Measurements from ENCODE around the gene TNFRSF1A. TPM values are rescaled to one million over a fixed set of nuclear protein-coding genes. Genes with fewer than 3 reads are reported as not detected.

TNFRSF1A gene
- total and polyA plus RNA-seq, 2 of the 13 experiments (the other 11 are each of a cell fraction or from before 2014, with no cell fraction given), result 41.5 to 61.2 TPM

DNA sequence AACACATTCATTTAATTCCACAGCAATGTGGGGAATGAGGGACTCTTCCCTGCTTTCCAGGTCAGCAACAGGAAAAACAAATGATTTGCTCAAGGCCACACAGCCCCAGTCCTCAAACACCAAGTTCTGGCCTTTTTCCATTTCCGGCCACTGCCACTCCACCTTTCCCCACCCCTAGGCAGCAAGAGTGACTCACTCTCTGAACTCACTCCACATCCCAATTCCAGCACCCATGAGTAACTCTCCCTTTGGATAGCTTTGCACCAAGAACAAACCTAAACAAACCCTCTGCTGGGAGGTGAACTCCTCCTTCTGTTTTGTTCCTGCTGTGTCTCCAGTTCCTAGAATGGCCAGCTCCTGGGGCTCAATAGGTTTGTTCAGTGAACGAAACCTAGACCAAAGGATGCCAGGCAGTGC is 61.8 kb downstream of the TNFRSF1A start (continued):
- TF ChIP-seq, protein P1, sequence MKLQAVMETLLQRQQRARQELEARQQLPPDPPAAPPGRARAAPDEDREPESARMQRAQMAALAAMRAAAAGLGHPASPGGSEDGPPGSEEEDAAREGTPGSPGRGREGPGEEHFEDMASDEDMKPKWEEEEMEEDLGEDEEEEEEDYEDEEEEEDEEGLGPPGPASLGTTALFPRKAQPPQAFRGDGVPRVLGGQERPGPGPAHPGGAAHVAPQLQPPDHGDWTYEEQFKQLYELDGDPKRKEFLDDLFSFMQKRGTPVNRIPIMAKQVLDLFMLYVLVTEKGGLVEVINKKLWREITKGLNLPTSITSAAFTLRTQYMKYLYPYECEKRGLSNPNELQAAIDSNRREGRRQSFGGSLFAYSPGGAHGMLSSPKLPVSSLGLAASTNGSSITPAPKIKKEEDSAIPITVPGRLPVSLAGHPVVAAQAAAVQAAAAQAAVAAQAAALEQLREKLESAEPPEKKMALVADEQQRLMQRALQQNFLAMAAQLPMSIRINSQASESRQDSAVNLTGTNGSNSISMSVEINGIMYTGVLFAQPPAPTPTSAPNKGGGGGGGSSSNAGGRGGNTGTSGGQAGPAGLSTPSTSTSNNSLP (IDR thresholded peaks at IDR 0.05; ENCODE audit: low read depth, low read length), result no peak; the same call in 1 of the 2 replicates
- TF ChIP-seq TEAD2 (CRISPR knock-in tag; IDR thresholded peaks at IDR 0.05) (no peak), ZNF775 (CRISPR knock-in tag; IDR thresholded peaks at IDR 0.05; ENCODE audit: borderline replicate concordance) (no peak), DDIT3 (CRISPR knock-in tag; IDR thresholded peaks at IDR 0.05) (no peak), ISX (CRISPR knock-in tag; conservative IDR thresholded peaks at IDR 0.05) (no peak), ZNF713 (CRISPR knock-in tag; IDR thresholded peaks at IDR 0.05) (no peak), SSRP1 (CRISPR knock-in tag; IDR thresholded peaks at IDR 0.05) (no peak), ELF1 (CRISPR knock-in tag; IDR thresholded peaks at IDR 0.05) (peak; percentile 59; the same call in 1 of the 2 replicates), ZNF230 (CRISPR knock-in tag; IDR thresholded peaks at IDR 0.05) (no peak), MEF2D (CRISPR knock-in tag; IDR thresholded peaks at IDR 0.05) (no peak), SP1 (IDR thresholded peaks at IDR 0.05) (no peak), SP1 (CRISPR knock-in tag; IDR thresholded peaks at IDR 0.05) (no peak), LBX2 (CRISPR knock-in tag; IDR thresholded peaks at IDR 0.05; ENCODE audit: borderline replicate concordance) (no peak), ZNF737 (CRISPR knock-in tag; IDR thresholded peaks at IDR 0.05; ENCODE audit: borderline replicate concordance) (no peak), LCORL (IDR thresholded peaks at IDR 0.05) (peak; percentile 56; the same call in 1 of the 2 replicates), LCORL (CRISPR knock-in tag; IDR thresholded peaks at IDR 0.05) (peak; percentile 94), MTA3 (CRISPR knock-in tag; IDR thresholded peaks at IDR 0.05) (no peak), SRF (IDR thresholded peaks at IDR 0.05; ENCODE audit: low read depth, low read length) (no peak), FOSL2 (CRISPR knock-in tag; IDR thresholded peaks at IDR 0.05) (peak; percentile 98)
- TF ChIP-seq, protein P2, sequence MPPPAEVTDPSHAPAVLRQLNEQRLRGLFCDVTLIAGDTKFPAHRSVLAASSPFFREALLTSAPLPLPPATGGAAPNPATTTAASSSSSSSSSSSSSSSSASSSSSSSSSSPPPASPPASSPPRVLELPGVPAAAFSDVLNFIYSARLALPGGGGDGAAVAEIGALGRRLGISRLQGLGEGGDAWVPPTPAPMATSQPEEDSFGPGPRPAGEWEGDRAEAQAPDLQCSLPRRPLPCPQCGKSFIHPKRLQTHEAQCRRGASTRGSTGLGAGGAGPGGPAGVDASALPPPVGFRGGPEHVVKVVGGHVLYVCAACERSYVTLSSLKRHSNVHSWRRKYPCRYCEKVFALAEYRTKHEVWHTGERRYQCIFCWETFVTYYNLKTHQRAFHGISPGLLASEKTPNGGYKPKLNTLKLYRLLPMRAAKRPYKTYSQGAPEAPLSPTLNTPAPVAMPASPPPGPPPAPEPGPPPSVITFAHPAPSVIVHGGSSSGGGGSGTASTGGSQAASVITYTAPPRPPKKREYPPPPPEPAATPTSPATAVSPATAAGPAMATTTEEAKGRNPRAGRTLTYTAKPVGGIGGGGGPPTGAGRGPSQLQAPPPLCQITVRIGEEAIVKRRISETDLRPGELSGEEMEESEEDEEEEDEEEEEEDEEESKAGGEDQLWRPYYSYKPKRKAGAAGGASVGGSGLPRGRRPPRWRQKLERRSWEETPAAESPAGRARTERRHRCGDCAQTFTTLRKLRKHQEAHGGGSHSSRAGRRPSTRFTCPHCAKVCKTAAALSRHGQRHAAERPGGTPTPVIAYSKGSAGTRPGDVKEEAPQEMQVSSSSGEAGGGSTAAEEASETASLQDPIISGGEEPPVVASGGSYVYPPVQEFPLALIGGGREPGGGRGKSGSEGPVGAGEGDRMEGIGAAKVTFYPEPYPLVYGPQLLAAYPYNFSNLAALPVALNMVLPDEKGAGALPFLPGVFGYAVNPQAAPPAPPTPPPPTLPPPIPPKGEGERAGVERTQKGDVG (CRISPR knock-in tag; IDR thresholded peaks at IDR 0.05; ENCODE audit: borderline replicate concordance), result no peak
- TF ChIP-seq, protein P3, sequence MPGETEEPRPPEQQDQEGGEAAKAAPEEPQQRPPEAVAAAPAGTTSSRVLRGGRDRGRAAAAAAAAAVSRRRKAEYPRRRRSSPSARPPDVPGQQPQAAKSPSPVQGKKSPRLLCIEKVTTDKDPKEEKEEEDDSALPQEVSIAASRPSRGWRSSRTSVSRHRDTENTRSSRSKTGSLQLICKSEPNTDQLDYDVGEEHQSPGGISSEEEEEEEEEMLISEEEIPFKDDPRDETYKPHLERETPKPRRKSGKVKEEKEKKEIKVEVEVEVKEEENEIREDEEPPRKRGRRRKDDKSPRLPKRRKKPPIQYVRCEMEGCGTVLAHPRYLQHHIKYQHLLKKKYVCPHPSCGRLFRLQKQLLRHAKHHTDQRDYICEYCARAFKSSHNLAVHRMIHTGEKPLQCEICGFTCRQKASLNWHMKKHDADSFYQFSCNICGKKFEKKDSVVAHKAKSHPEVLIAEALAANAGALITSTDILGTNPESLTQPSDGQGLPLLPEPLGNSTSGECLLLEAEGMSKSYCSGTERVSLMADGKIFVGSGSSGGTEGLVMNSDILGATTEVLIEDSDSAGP (CRISPR knock-in tag; IDR thresholded peaks at IDR 0.05; ENCODE audit: borderline replicate concordance), result 0 out of 2 replicates have a peak, but pooled peaks have one; percentile 22
- TF ChIP-seq, protein P4, sequence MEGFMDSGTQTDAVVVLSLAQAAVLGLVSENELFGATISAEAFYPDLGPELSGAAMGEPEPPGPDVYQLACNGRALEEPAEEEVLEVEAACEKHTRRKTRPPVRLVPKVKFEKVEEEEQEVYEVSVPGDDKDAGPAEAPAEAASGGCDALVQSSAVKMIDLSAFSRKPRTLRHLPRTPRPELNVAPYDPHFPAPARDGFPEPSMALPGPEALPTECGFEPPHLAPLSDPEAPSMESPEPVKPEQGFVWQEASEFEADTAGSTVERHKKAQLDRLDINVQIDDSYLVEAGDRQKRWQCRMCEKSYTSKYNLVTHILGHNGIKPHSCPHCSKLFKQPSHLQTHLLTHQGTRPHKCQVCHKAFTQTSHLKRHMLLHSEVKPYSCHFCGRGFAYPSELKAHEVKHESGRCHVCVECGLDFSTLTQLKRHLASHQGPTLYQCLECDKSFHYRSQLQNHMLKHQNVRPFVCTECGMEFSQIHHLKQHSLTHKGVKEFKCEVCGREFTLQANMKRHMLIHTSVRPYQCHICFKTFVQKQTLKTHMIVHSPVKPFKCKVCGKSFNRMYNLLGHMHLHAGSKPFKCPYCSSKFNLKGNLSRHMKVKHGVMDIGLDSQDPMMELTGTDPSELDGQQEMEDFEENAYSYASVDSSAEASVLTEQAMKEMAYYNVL (CRISPR knock-in tag; IDR thresholded peaks at IDR 0.05; ENCODE audit: borderline replicate concordance), result peak; percentile 93
